Spleen (tissue), 7 donors: Measurements from ENCODE around the gene SNAI1.

Experiments used
- POLR2A ChIP-seq, 3 donors: fragments of 450-650 bp; IDR thresholded peaks; one replicate each; pipeline ENCODE4 v1.5.1; 2017; ENCODE audit warnings: antibody characterized with exemption in 3 of 3, mild to moderate bottlenecking in 1 of 3
- POLR2AphosphoS5 ChIP-seq, 3 donors: sonication (generic); formaldehyde crosslinking; IDR thresholded peaks; one replicate each; pipeline ENCODE4 v1.5.1; 2017; ENCODE audit warnings: antibody characterized with exemption in 3 of 3
- TF ChIP-seq, protein P1 (sequence below), 11 experiments: fragments of 200-600 bp in 7 of 11; fragments of 450-650 bp in 4 of 11; sonication (generic) in 4 of 11; IDR thresholded peaks in 8 of 11; conservative IDR thresholded peaks in 3 of 11; 1 replicate in 7 of 11; 2 replicates in 4 of 11; pipeline versions ENCODE4 v1.4.0 to v1.8.0; 2016 to 2021; ENCODE audit warnings: antibody characterized with exemption in 11 of 11, inconsistent platforms in 4 of 11, mild to moderate bottlenecking in 1 of 11
- donor health status: DM: no; HTN: no; CAD: no; lungs with moderate emphysema.
- donor health status: DM: no; HTN: no; CAD: no.
- donor health status: DM: no; HTN: no; CAD: no.

DNA sequence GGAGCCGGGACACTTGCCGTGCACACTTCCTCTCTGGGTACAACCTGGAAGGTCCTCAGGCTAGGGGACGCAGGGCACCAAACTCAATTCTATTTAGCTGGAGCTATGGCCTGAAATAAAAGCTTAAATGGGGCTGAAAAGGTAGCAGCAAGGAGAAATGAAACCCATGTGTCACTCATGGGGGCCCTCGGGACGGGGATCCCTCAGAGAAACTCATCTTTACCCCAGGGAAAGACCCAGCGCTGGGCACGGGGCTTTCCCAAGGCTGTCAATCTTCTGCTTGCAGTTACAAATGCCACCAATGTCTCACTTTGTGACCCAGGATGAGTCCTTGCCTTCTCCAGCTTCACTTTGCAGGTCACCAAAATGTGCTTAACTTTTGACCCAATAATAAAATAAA lies 16.5 kb downstream of the SNAI1 start:
- TF ChIP-seq, protein P1, sequence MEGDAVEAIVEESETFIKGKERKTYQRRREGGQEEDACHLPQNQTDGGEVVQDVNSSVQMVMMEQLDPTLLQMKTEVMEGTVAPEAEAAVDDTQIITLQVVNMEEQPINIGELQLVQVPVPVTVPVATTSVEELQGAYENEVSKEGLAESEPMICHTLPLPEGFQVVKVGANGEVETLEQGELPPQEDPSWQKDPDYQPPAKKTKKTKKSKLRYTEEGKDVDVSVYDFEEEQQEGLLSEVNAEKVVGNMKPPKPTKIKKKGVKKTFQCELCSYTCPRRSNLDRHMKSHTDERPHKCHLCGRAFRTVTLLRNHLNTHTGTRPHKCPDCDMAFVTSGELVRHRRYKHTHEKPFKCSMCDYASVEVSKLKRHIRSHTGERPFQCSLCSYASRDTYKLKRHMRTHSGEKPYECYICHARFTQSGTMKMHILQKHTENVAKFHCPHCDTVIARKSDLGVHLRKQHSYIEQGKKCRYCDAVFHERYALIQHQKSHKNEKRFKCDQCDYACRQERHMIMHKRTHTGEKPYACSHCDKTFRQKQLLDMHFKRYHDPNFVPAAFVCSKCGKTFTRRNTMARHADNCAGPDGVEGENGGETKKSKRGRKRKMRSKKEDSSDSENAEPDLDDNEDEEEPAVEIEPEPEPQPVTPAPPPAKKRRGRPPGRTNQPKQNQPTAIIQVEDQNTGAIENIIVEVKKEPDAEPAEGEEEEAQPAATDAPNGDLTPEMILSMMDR (IDR thresholded peaks at IDR 0.05 in 8 of 11, conservative IDR thresholded peaks at IDR 0.05 in 3 of 11): no peak
- TF ChIP-seq POLR2AphosphoS5 (IDR thresholded peaks at IDR 0.05): no peak
- TF ChIP-seq POLR2A (IDR thresholded peaks at IDR 0.05): no peak
